Hepatocyte (in vitro differentiated cells): ENCODE measurements around the gene CUBN.
"Not testable (repeated sequence)": the region's sequence is repeated elsewhere in the genome, so short reads cannot be mapped to it uniquely, and the experiment has no call there.

Experiments used
- CTCF ChIP-seq: fragments of 200-600 bp; sonication (generic); IDR thresholded peaks from 2 replicates; pipeline ENCODE4 v1.5.1; 2016; ENCODE audit warnings: antibody characterized with exemption, mild to moderate bottlenecking; ENCODE audit not compliant: poor library complexity
- EZH2 ChIP-seq: fragments of 200-600 bp; sonication (generic); IDR thresholded peaks from 2 replicates; pipeline ENCODE4 v1.6.1; 2016; ENCODE audit warnings: antibody characterized with exemption, mild to moderate bottlenecking, borderline replicate concordance
- EZH2phosphoT487 ChIP-seq: fragments of 200-600 bp; sonication (generic); IDR thresholded peaks from one replicate; pipeline ENCODE4 v1.6.1; 2018; ENCODE audit warnings: antibody characterized with exemption, mild to moderate bottlenecking, low read depth, moderate library complexity; ENCODE audit not compliant: unreplicated experiment, severe bottlenecking

- TF ChIP-seq CTCF, EZH2, EZH2phosphoT487: not testable (repeated sequence)
Observed at GRCh38 chr10:17013131-17013983, 116.3 kb downstream of the CUBN start.
